Dermis microvascular lymphatic vessel endothelial cell (primary cell): ENCODE results near the gene USP11. TPM values are rescaled to one million over a fixed set of nuclear protein-coding genes. Genes with fewer than 3 reads are reported as not detected.

Source experiments
- DNase-seq, 2 donors: peaks; one replicate each; pipeline versions ENCODE4 v3.0.0 to v3.0.0-alpha.2; 2010; ENCODE audit warnings: low read depth in 2 of 2
- total RNA-seq: library from RNA; depleted of rRNA; stranded (reverse); fragments of >200 nt; gene quantifications from 2 replicates; pipeline ENCODE4 v1.2.1, GENCODE V29; 2014

The USP11 gene
- total RNA-seq, result 23.5 and 52.1 TPM in 2 replicates

GRCh38 chrX:47232803-47233332 lies at the start of gene USP11:
Gene USP11, plus strand, starts transcription at chrX:47233009. Its CDS starts 35 bp downstream, at chrX:47233044.
- peak in 1 of 2 donors; percentile 43 for DNase-seq

- no peak for DNase-seq
Observed at GRCh38 chrX:47184486-47184885, 48.3 kb upstream of the USP11 start.

GRCh38 chrX:47185241-47185640 lies 47.6 kb upstream of the USP11 start:
- DNase-seq, result no peak

GRCh38 chrX:47186096-47186740 lies 46.6 kb upstream of the USP11 start:
- no peak for DNase-seq

GRCh38 chrX:47187106-47187677 lies 45.6 kb upstream of the USP11 start:
- no peak for DNase-seq

- DNase-seq, result no peak
Observed at GRCh38 chrX:47189906-47190305, 42.9 kb upstream of the USP11 start.

- peak; percentile 88 to 94 for DNase-seq
Observed at GRCh38 chrX:47190445-47191269, 42.2 kb upstream of the USP11 start.

- DNase-seq, result peak in 1 of 2 donors; percentile 14
Observed at GRCh38 chrX:47191331-47191730, 41.5 kb upstream of the USP11 start.

GRCh38 chrX:47191806-47192401 lies 40.9 kb upstream of the USP11 start:
- DNase-seq, result no peak

- DNase-seq, result peak; percentile 93 to 96
Observed at GRCh38 chrX:47193475-47194193, 39.2 kb upstream of the USP11 start, which contains the start of gene UBA1. Gene UBA1, plus strand, starts transcription at chrX:47193829. Its CDS starts 4,974 bp downstream, at chrX:47198803.

- no peak for DNase-seq
Observed at GRCh38 chrX:47194194-47194787, 38.5 kb upstream of the USP11 start.

GRCh38 chrX:47196098-47196497 lies 36.7 kb upstream of the USP11 start:
- DNase-seq, result no peak

- no peak for DNase-seq
Observed at GRCh38 chrX:47197526-47197925, 35.3 kb upstream of the USP11 start.

- DNase-seq, result no peak
Observed at GRCh38 chrX:47198026-47198686, 34.7 kb upstream of the USP11 start.

- DNase-seq, result no peak
Observed at GRCh38 chrX:47198687-47199080, 34.1 kb upstream of the USP11 start.

GRCh38 chrX:47199286-47199685 lies 33.5 kb upstream of the USP11 start:
- DNase-seq, result no peak

GRCh38 chrX:47200385-47201150 lies 32.2 kb upstream of the USP11 start:
- no peak for DNase-seq

GRCh38 chrX:47201345-47201944 lies 31.4 kb upstream of the USP11 start:
- DNase-seq, result no peak

- DNase-seq, result no peak
Observed at GRCh38 chrX:47202316-47202715, 30.5 kb upstream of the USP11 start.
